Thymus (tissue), 2 donors: Measurements from ENCODE around the gene TYR. TPM values are rescaled to one million over a fixed set of nuclear protein-coding genes. Genes with fewer than 3 reads are reported as not detected.

ENCODE experiments used
- polyA plus RNA-seq: library from polyadenylated mRNA; stranded (reverse); fragments of 200-250 nt; gene quantifications from one replicate; pipeline ENCODE4 v1.2.3, GENCODE V29; 2013
- total RNA-seq: library from RNA; stranded (reverse); fragments of 120-200 nt; gene quantifications from one replicate; pipeline ENCODE4 v1.2.4, GENCODE V29; 2013
- donor health status: healthy.

TYR gene
- total and polyA plus RNA-seq, 2 donors: 0.02 TPM; not detected in 1

Other genes starting within 250 kb of the TYR start
- gene GRM5, start 111.9 kb upstream of the TYR start, total RNA-seq: 0.05 TPM
- gene GRM5, start 111.9 kb upstream of the TYR start, polyA plus RNA-seq: 0.05 TPM